ENCODE measurements around the gene SELENOM.

Gene SELENOM

GRCh38 chr22:31144223-31144622 is 36.9 kb upstream of the SELENOM start:
- H3K4me3 ChIP-seq (ENCODE audit: insufficient read depth in 1 of 2, low read depth in 1 of 2, low read length in 2 of 2), result no peak overlapping the region
- no peaks in the 10 kb centered on the region for H3K79me1 ChIP-seq (replicated peaks; ENCODE audit: low read length, poor library complexity, severe bottlenecking)
- no peak overlapping the region for H3K27ac ChIP-seq (ENCODE audit: low read length, poor library complexity, severe bottlenecking)
- no peak overlapping the region for H2BK12ac ChIP-seq (ENCODE audit: low read length in 2 of 2)
- H2AFZ ChIP-seq (ENCODE audit: low read depth, low read length), result no peak overlapping the region
- peaks cover 13 to 33% of the 10 kb centered on the region in 2 experiments for H3K27me3 ChIP-seq (ENCODE audit: control insufficient read depth in 1 of 2, insufficient read depth in 1 of 2, low read length in 2 of 2)
- H2BK15ac ChIP-seq (ENCODE audit: low read depth, poor library complexity, severe bottlenecking), result no peak overlapping the region
- H3K36me3 ChIP-seq (ENCODE audit: control insufficient read depth in 1 of 2, insufficient read depth in 2 of 2, low read depth in 1 of 2, low read length in 2 of 2), result no peaks in the 10 kb centered on the region
- no peak overlapping the region for H4K8ac ChIP-seq (ENCODE audit: low read length)
- no peak overlapping the region for H2BK120ac ChIP-seq (ENCODE audit: low read depth, low read length)
- H3K14ac ChIP-seq (ENCODE audit: low read length in 2 of 2), result no peak overlapping the region
- H3K4ac ChIP-seq (ENCODE audit: low read depth in 1 of 2, low read length in 2 of 2), result no peak overlapping the region
- no peak overlapping the region for H3K4me2 ChIP-seq (ENCODE audit: low read length, poor library complexity, severe bottlenecking)
- no peak overlapping the region for H3K18ac ChIP-seq (ENCODE audit: low read depth in 1 of 2, low read length in 2 of 2)
- no peak overlapping the region for H3K23ac ChIP-seq (ENCODE audit: low read length in 2 of 2)
- H4K91ac ChIP-seq (ENCODE audit: low read length), result no peak overlapping the region
- DNase-seq, result peak; percentile 33
- peaks cover 13% of the 10 kb centered on the region for H3K4me1 ChIP-seq (ENCODE audit: control insufficient read depth, insufficient read depth, low read depth, low read length)
- H2AK5ac ChIP-seq (ENCODE audit: low read length, severe bottlenecking), result no peak overlapping the region
- H2BK5ac ChIP-seq (ENCODE audit: low read depth, low read length, poor library complexity, severe bottlenecking), result no peak overlapping the region
- no peak overlapping the region for H3K9ac ChIP-seq (ENCODE audit: low read length)
- peaks cover 7% of the 10 kb centered on the region for H3K9me3 ChIP-seq (ENCODE audit: control insufficient read depth, low read length)

GRCh38 chr22:31143537-31143936 is 36.2 kb upstream of the SELENOM start:
- H3K18ac ChIP-seq (ENCODE audit: low read depth in 1 of 2, low read length in 2 of 2), result no peak overlapping the region

GRCh38 chr22:31143038-31143437 is 35.7 kb upstream of the SELENOM start:
- WGBS, result 79% methylated on average over 3 of the region's 3 CpGs
- Histone ChIP-seq H3K27me3 (ENCODE audit: control insufficient read depth in 1 of 2, insufficient read depth in 1 of 2, low read length in 2 of 2) (peaks cover 23 to 44% of the 10 kb centered on the region in 2 experiments), H3K9ac (ENCODE audit: low read length) (no peak overlapping the region)

More at GRCh38 chr22:31143537-31143936, 36.2 kb upstream of the SELENOM start:
- Histone ChIP-seq H3K9ac (ENCODE audit: low read length) (no peak overlapping the region), H3K36me3 (ENCODE audit: control insufficient read depth in 1 of 2, insufficient read depth in 2 of 2, low read depth in 1 of 2, low read length in 2 of 2) (no peaks in the 10 kb centered on the region), H3K4me1 (ENCODE audit: control insufficient read depth, insufficient read depth, low read depth, low read length) (peaks cover 13% of the 10 kb centered on the region), H3K14ac (ENCODE audit: low read length in 2 of 2) (no peak overlapping the region), H3K4me3 (ENCODE audit: insufficient read depth in 1 of 2, low read depth in 1 of 2, low read length in 2 of 2) (no peak overlapping the region), H4K91ac (ENCODE audit: low read length) (no peak overlapping the region), H3K4ac (ENCODE audit: low read depth in 1 of 2, low read length in 2 of 2) (no peak overlapping the region), H3K9me3 (ENCODE audit: control insufficient read depth, low read length) (peaks cover 7% of the 10 kb centered on the region), H3K27ac (ENCODE audit: low read length, poor library complexity, severe bottlenecking) (no peak overlapping the region), H2BK15ac (ENCODE audit: low read depth, poor library complexity, severe bottlenecking) (no peak overlapping the region), H2BK120ac (ENCODE audit: low read depth, low read length) (no peak overlapping the region), H3K79me1 (replicated peaks; ENCODE audit: low read length, poor library complexity, severe bottlenecking) (no peaks in the 10 kb centered on the region), H3K27me3 (ENCODE audit: control insufficient read depth in 1 of 2, insufficient read depth in 1 of 2, low read length in 2 of 2) (peaks cover 20 to 39% of the 10 kb centered on the region in 2 experiments), H3K4me2 (ENCODE audit: low read length, poor library complexity, severe bottlenecking) (no peak overlapping the region), H2BK5ac (ENCODE audit: low read depth, low read length, poor library complexity, severe bottlenecking) (no peak overlapping the region), H2AK5ac (ENCODE audit: low read length, severe bottlenecking) (no peak overlapping the region), H3K23ac (ENCODE audit: low read length in 2 of 2) (no peak overlapping the region), H4K8ac (ENCODE audit: low read length) (no peak overlapping the region), H2BK12ac (ENCODE audit: low read length in 2 of 2) (no peak overlapping the region), H2AFZ (ENCODE audit: low read depth, low read length) (no peak overlapping the region)
- WGBS, result 79% methylated on average over 3 of the region's 3 CpGs
- DNase-seq, result no peak

GRCh38 chr22:31142285-31142684 is 34.9 kb upstream of the SELENOM start:
- H3K23ac ChIP-seq (ENCODE audit: low read length in 2 of 2), result no peak overlapping the region
- H3K4me3 ChIP-seq (ENCODE audit: insufficient read depth in 1 of 2, low read depth in 1 of 2, low read length in 2 of 2), result no peak overlapping the region
- H2AK5ac ChIP-seq (ENCODE audit: low read length, severe bottlenecking), result no peak overlapping the region
- no peak overlapping the region for H2BK12ac ChIP-seq (ENCODE audit: low read length in 2 of 2)
- 89% methylated on average over 3 of the region's 4 CpGs for WGBS
- no peak for DNase-seq
- no peak overlapping the region for H2BK120ac ChIP-seq (ENCODE audit: low read depth, low read length)
- no peak overlapping the region for H3K4me2 ChIP-seq (ENCODE audit: low read length, poor library complexity, severe bottlenecking)
- no peak overlapping the region for H3K27ac ChIP-seq (ENCODE audit: low read length, poor library complexity, severe bottlenecking)
- peaks cover 7% of the 10 kb centered on the region for H3K9me3 ChIP-seq (ENCODE audit: control insufficient read depth, low read length)
- H3K14ac ChIP-seq (ENCODE audit: low read length in 2 of 2), result no peak overlapping the region
- no peak overlapping the region for H2BK5ac ChIP-seq (ENCODE audit: low read depth, low read length, poor library complexity, severe bottlenecking)
- H3K79me1 ChIP-seq (replicated peaks; ENCODE audit: low read length, poor library complexity, severe bottlenecking), result no peaks in the 10 kb centered on the region
- H3K36me3 ChIP-seq (ENCODE audit: control insufficient read depth in 1 of 2, insufficient read depth in 2 of 2, low read depth in 1 of 2, low read length in 2 of 2), result no peaks in the 10 kb centered on the region
- H3K4ac ChIP-seq (ENCODE audit: low read depth in 1 of 2, low read length in 2 of 2), result no peak overlapping the region
- no peak overlapping the region for H2BK15ac ChIP-seq (ENCODE audit: low read depth, poor library complexity, severe bottlenecking)
- H3K4me1 ChIP-seq (ENCODE audit: control insufficient read depth, insufficient read depth, low read depth, low read length), result peaks cover 15% of the 10 kb centered on the region
- peaks cover 23 to 51% of the 10 kb centered on the region in 2 experiments for H3K27me3 ChIP-seq (ENCODE audit: control insufficient read depth in 1 of 2, insufficient read depth in 1 of 2, low read length in 2 of 2)
- H4K8ac ChIP-seq (ENCODE audit: low read length), result no peak overlapping the region
- no peak overlapping the region for H2AFZ ChIP-seq (ENCODE audit: low read depth, low read length)
- H4K91ac ChIP-seq (ENCODE audit: low read length), result no peak overlapping the region
- H3K18ac ChIP-seq (ENCODE audit: low read depth in 1 of 2, low read length in 2 of 2), result no peak overlapping the region
- H3K9ac ChIP-seq (ENCODE audit: low read length), result no peak overlapping the region

More at GRCh38 chr22:31143038-31143437, 35.7 kb upstream of the SELENOM start:
- H4K8ac ChIP-seq (ENCODE audit: low read length), result no peak overlapping the region
- no peak overlapping the region for H3K4me2 ChIP-seq (ENCODE audit: low read length, poor library complexity, severe bottlenecking)
- no peak overlapping the region for H3K14ac ChIP-seq (ENCODE audit: low read length in 2 of 2)
- H2BK120ac ChIP-seq (ENCODE audit: low read depth, low read length), result no peak overlapping the region
- H3K79me1 ChIP-seq (replicated peaks; ENCODE audit: low read length, poor library complexity, severe bottlenecking), result no peaks in the 10 kb centered on the region
- peaks cover 15% of the 10 kb centered on the region for H3K4me1 ChIP-seq (ENCODE audit: control insufficient read depth, insufficient read depth, low read depth, low read length)
- peak overlapping the region; percentile 32 for H4K91ac ChIP-seq (ENCODE audit: low read length)
- DNase-seq, result no peak
- no peak overlapping the region for H2BK12ac ChIP-seq (ENCODE audit: low read length in 2 of 2)
- H3K36me3 ChIP-seq (ENCODE audit: control insufficient read depth in 1 of 2, insufficient read depth in 2 of 2, low read depth in 1 of 2, low read length in 2 of 2), result no peaks in the 10 kb centered on the region
- H3K4ac ChIP-seq (ENCODE audit: low read depth in 1 of 2, low read length in 2 of 2), result no peak overlapping the region
- H3K27ac ChIP-seq (ENCODE audit: low read length, poor library complexity, severe bottlenecking), result no peak overlapping the region
- no peak overlapping the region for H2BK15ac ChIP-seq (ENCODE audit: low read depth, poor library complexity, severe bottlenecking)
- H3K18ac ChIP-seq (ENCODE audit: low read depth in 1 of 2, low read length in 2 of 2), result no peak overlapping the region
- peaks cover 7% of the 10 kb centered on the region for H3K9me3 ChIP-seq (ENCODE audit: control insufficient read depth, low read length)
- no peak overlapping the region for H2AFZ ChIP-seq (ENCODE audit: low read depth, low read length)
- no peak overlapping the region for H2BK5ac ChIP-seq (ENCODE audit: low read depth, low read length, poor library complexity, severe bottlenecking)
- no peak overlapping the region for H3K23ac ChIP-seq (ENCODE audit: low read length in 2 of 2)
- H3K4me3 ChIP-seq (ENCODE audit: insufficient read depth in 1 of 2, low read depth in 1 of 2, low read length in 2 of 2), result no peak overlapping the region
- no peak overlapping the region for H2AK5ac ChIP-seq (ENCODE audit: low read length, severe bottlenecking)

All from mesenchymal stem cell (in vitro differentiated cells and primary cell).